Metanephros (tissue), 1 donor: ENCODE results near the gene PSG4. TPM values are rescaled to one million over a fixed set of nuclear protein-coding genes. Genes with fewer than 3 reads are reported as not detected.

Experiments used
- total RNA-seq: library from RNA; depleted of rRNA; stranded (reverse); fragments of >200 nt; gene quantifications from one replicate; pipeline ENCODE4 v1.2.3, GENCODE V29; 2014

Gene PSG4
- total RNA-seq = not detected

DNA sequence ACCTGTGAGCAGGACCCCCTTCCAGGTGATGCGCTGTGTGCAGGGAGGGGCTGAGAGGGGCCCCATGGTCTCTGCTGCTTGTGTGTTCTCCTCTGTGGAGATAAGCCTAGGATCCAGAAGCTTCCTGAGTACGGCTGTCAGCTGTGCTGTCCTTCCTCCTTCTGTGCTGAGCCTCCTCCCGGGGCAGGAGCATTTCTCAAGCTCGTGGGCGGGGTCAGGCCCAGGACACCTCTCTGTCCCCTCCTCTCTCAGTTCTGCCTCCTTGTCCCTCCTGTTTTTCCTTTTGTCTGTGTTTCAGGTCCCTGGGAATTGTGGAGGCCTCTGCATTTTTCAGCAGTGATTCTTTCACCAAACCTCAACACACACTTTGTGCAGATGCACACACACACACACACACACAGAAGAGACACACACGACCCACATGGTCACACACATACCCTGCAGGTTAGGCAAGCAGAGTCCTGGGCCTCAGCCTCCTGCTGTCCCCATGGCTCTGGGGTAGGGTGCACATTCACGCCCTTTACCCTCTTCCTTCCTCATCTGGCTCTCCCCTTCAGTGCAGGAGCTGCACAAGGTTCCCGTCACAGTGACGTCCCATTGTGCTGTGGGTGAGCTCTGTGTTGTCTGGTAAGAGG, at the start of gene PSG4:
Gene PSG4 (minus strand): TSS at position 168 of the 635 bp plus-strand sequence. CDS start 102 bp downstream, at position 66.

DNA sequence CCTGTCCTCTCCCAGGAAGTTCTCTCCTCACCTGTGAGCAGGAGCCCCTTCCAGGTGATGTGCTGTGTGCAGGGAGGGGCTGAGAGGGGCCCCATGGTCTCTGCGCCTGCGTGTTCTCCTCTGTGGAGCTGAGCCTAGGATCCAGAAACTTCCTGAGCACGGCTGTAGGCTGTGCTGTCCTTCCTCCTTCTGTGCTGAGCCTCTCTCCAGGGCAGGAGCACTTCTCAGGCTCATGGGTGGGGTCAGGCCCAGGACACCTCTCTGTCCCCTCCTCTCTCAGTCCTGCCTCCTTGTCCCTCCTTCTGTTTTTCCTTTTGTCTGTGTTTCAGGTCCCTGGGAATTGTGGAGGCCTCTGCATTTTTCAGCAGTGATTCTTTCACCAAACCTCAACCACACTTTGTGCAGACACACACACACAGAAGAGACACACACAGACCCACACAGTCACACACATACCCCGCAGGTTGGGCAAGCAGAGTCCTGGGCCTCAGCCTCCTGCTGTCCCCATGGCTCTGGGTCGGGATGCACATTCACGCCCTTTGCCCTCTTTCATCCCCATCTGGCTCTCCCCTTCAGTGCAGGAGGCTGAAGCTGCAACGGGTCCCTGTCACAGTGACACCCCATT, 19.0 kb downstream of the PSG4 start, which contains the start of gene PSG5:
Gene PSG5 (minus strand): TSS at position 226 of the 625 bp plus-strand sequence. CDS start 131 bp downstream, at position 95.

Other genes with a start within 250 kb of the PSG4 start
- not detected for gene PSG11, start 179.2 kb downstream of the PSG4 start, total RNA-seq
- not detected for gene PSG2, start 122.9 kb downstream of the PSG4 start, total RNA-seq
- not detected for gene PSG5, start 19.1 kb downstream of the PSG4 start, total RNA-seq
- gene PSG9, start 63.9 kb upstream of the PSG4 start, total RNA-seq = not detected
- gene CD177, start 148.0 kb upstream of the PSG4 start, total RNA-seq = 29.0 TPM
- gene TEX101, start 209.3 kb upstream of the PSG4 start, total RNA-seq = not detected